Measurements from ENCODE around the gene CNIH1.

CNIH1 gene

DNA sequence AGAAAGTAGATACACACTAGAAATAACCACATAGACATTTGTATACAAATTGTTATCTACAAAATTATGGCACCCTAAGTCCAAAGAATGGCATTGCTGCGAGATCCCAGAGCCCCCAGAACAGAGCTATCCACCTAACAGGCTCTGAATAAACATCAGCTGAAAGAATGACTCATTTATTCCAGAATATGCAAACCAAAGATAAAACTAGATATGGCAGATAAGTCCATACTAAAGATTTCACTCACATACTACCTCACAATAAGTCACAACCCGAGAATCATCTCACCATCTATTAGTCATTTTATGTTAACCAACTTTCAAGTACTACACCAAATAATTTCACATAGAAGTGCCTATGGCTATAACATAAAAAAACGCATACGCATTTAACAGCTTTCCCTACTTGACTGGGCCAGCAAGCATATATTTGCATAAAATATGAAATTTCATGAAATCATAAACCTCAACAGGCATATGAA is 5.6 kb downstream of the CNIH1 start:
- no peak overlapping the region for H3K27ac ChIP-seq (ENCODE audit: low read depth, low read length)

DNA sequence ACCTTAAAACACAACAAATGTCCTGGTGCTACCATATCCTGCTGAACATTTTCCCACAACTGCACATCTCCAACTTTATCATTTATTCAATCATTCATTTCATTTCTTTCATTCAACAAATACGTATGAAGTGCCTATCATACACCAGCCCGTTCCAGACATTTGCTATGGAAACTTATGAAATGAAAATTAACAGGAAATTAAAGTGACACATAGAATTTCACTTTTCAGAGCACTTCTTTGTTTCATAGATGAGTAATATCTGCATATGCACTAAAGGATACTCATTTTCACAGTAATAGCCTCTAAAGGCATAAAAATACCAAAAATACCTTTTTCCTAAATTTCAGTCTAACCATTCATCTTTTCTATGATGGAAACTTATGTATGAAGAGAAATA is 12.6 kb downstream of the CNIH1 start:
- H3K9ac ChIP-seq (ENCODE audit: low read length), result no peak overlapping the region
- peaks cover 29% of the 10 kb centered on the region for H3K79me2 ChIP-seq (ENCODE audit: insufficient read depth, low read length)
- no peak for TF ChIP-seq EZH2phosphoT487 (conservative IDR thresholded peaks at IDR 0.05; ENCODE audit: low read length)
- TF ChIP-seq, protein P1, sequence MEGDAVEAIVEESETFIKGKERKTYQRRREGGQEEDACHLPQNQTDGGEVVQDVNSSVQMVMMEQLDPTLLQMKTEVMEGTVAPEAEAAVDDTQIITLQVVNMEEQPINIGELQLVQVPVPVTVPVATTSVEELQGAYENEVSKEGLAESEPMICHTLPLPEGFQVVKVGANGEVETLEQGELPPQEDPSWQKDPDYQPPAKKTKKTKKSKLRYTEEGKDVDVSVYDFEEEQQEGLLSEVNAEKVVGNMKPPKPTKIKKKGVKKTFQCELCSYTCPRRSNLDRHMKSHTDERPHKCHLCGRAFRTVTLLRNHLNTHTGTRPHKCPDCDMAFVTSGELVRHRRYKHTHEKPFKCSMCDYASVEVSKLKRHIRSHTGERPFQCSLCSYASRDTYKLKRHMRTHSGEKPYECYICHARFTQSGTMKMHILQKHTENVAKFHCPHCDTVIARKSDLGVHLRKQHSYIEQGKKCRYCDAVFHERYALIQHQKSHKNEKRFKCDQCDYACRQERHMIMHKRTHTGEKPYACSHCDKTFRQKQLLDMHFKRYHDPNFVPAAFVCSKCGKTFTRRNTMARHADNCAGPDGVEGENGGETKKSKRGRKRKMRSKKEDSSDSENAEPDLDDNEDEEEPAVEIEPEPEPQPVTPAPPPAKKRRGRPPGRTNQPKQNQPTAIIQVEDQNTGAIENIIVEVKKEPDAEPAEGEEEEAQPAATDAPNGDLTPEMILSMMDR (IDR thresholded peaks at IDR 0.05; ENCODE audit: insufficient read depth, low read length, poor library complexity, severe bottlenecking), result no peak
- H4K20me1 ChIP-seq (ENCODE audit: low read depth, low read length), result peaks cover 4% of the 10 kb centered on the region; the same call in 1 of the 2 replicates
- H3K4me2 ChIP-seq (ENCODE audit: low read depth, low read length, poor library complexity, severe bottlenecking), result no peak overlapping the region
- H3K27me3 ChIP-seq (ENCODE audit: low read length), result no peaks in the 10 kb centered on the region
- no peaks in the 10 kb centered on the region for H3K9me3 ChIP-seq (ENCODE audit: insufficient read depth, low read length)
- H3K9me2 ChIP-seq (replicated peaks; ENCODE audit: insufficient read depth, low read length), result no peaks in the 10 kb centered on the region
- no peak overlapping the region for H3K4me3 ChIP-seq (ENCODE audit: insufficient read depth, low read length, poor library complexity, severe bottlenecking)
- H3K36me3 ChIP-seq (ENCODE audit: low read length), result peaks cover 28% of the 10 kb centered on the region; the same call in 1 of the 2 replicates
- no peak overlapping the region for H2AFZ ChIP-seq (ENCODE audit: low read depth, low read length, severe bottlenecking)
- peaks cover 15% of the 10 kb centered on the region; the same call in 1 of the 2 replicates for H3F3A ChIP-seq (ENCODE audit: insufficient read depth)
- H3K27ac ChIP-seq (ENCODE audit: low read depth, low read length), result no peak overlapping the region

More for the DNA sequence above, 5.6 kb downstream of the CNIH1 start:
- no peaks in the 10 kb centered on the region for H3F3A ChIP-seq (ENCODE audit: insufficient read depth)
- TF ChIP-seq EZH2phosphoT487 (conservative IDR thresholded peaks at IDR 0.05; ENCODE audit: low read length), result no peak
- H3K9me3 ChIP-seq (ENCODE audit: insufficient read depth, low read length), result no peaks in the 10 kb centered on the region
- no peaks in the 10 kb centered on the region for H3K9me2 ChIP-seq (replicated peaks; ENCODE audit: insufficient read depth, low read length)
- H3K79me2 ChIP-seq (ENCODE audit: insufficient read depth, low read length), result peaks cover 99% of the 10 kb centered on the region
- peaks cover 7% of the 10 kb centered on the region for H4K20me1 ChIP-seq (ENCODE audit: low read depth, low read length)
- H3K36me3 ChIP-seq (ENCODE audit: low read length), result peaks cover 13% of the 10 kb centered on the region; the same call in 1 of the 2 replicates
- H3K4me3 ChIP-seq (ENCODE audit: insufficient read depth, low read length, poor library complexity, severe bottlenecking), result no peak overlapping the region
- H3K27me3 ChIP-seq (ENCODE audit: low read length), result no peaks in the 10 kb centered on the region
- H3K4me2 ChIP-seq (ENCODE audit: low read depth, low read length, poor library complexity, severe bottlenecking), result peak overlapping the region; percentile 38
- H2AFZ ChIP-seq (ENCODE audit: low read depth, low read length, severe bottlenecking), result no peak overlapping the region
- H3K9ac ChIP-seq (ENCODE audit: low read length), result no peak overlapping the region

DNA sequence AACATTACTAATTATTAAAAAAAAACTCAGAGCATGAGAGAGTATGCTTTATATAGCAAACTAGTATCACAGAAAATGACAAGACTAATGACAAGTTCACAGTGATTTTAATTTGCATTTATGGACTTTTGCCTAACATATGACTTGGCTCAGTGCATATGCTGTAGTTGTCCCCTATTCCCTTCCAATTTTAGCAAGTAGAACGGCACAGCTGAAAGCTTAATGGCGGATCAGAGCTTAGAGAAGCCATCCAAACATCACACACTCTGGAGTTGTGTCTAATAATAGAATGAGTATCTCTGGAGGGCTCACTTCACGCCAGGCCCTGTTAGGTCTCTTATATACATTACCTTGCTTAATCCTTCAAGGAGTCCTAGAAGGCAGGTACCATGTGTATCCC is 13.3 kb downstream of the CNIH1 start:
- H2AFZ ChIP-seq (ENCODE audit: low read depth, low read length, severe bottlenecking), result no peak overlapping the region
- H3K27ac ChIP-seq (ENCODE audit: low read depth, low read length), result no peak overlapping the region
- TF ChIP-seq EZH2phosphoT487 (conservative IDR thresholded peaks at IDR 0.05; ENCODE audit: low read length), result no peak
- TF ChIP-seq, protein P1 (IDR thresholded peaks at IDR 0.05; ENCODE audit: insufficient read depth, low read length, poor library complexity, severe bottlenecking), result no peak
- H3K4me3 ChIP-seq (ENCODE audit: insufficient read depth, low read length, poor library complexity, severe bottlenecking), result no peak overlapping the region
- H3K9ac ChIP-seq (ENCODE audit: low read length), result no peak overlapping the region
- peaks cover 22% of the 10 kb centered on the region for H3K79me2 ChIP-seq (ENCODE audit: insufficient read depth, low read length)
- peaks cover 28% of the 10 kb centered on the region; the same call in 1 of the 2 replicates for H3K36me3 ChIP-seq (ENCODE audit: low read length)
- no peaks in the 10 kb centered on the region for H3K9me2 ChIP-seq (replicated peaks; ENCODE audit: insufficient read depth, low read length)
- no peaks in the 10 kb centered on the region for H3K27me3 ChIP-seq (ENCODE audit: low read length)
- no peak overlapping the region for H3K4me2 ChIP-seq (ENCODE audit: low read depth, low read length, poor library complexity, severe bottlenecking)
- H3K9me3 ChIP-seq (ENCODE audit: insufficient read depth, low read length), result no peaks in the 10 kb centered on the region
- peaks cover 15% of the 10 kb centered on the region; the same call in 1 of the 2 replicates for H3F3A ChIP-seq (ENCODE audit: insufficient read depth)
- H4K20me1 ChIP-seq (ENCODE audit: low read depth, low read length), result no peaks in the 10 kb centered on the region

DNA sequence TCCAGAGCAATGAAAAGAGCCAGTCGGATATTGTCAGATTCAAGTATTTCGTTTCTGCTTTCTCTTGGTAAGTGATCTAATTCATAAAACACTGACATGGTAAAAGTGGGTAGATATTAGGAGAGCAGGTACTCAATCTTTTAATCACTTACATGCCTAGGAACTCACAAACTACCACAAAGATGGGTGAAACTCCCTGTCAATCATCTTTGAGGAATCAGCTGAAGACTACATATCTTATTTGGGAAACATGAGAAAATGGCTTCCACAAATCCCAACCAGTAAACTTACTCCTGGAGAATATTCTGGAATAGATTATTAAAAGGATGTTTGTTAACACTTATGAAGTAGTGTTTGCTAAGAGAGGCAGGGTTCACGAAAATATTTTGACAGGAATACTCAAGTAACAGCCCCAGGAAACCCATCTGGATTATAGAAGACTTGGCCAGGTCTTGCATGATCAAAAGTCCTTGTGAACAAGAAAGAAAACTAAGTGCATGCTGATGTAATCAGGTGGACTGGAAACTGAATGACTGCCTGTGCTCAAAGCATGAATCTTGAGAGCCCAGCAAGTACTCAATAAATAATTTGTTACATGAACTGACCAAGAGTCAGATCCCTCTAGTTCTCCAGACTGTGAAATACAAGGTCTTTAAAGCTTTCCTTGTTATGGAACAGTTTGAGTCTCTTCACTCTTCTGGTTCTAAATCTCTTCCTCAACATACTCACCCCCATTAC is 15.5 kb downstream of the CNIH1 start:
- Histone ChIP-seq H3F3A (ENCODE audit: insufficient read depth) (peaks cover 21% of the 10 kb centered on the region), H3K27me3 (ENCODE audit: low read length) (no peaks in the 10 kb centered on the region), H3K9me2 (replicated peaks; ENCODE audit: insufficient read depth, low read length) (no peaks in the 10 kb centered on the region), H3K79me2 (ENCODE audit: insufficient read depth, low read length) (0 out of 2 replicates have a peak, but pooled peaks cover 2% of the 10 kb centered on the region), H3K9ac (ENCODE audit: low read length) (no peak overlapping the region), H3K27ac (ENCODE audit: low read depth, low read length) (no peak overlapping the region), H3K4me3 (ENCODE audit: insufficient read depth, low read length, poor library complexity, severe bottlenecking) (no peak overlapping the region), H2AFZ (ENCODE audit: low read depth, low read length, severe bottlenecking) (no peak overlapping the region), H3K9me3 (ENCODE audit: insufficient read depth, low read length) (no peaks in the 10 kb centered on the region), H3K36me3 (ENCODE audit: low read length) (peaks cover 20% of the 10 kb centered on the region; the same call in 1 of the 2 replicates), H3K4me2 (ENCODE audit: low read depth, low read length, poor library complexity, severe bottlenecking) (no peak overlapping the region), H4K20me1 (ENCODE audit: low read depth, low read length) (no peaks in the 10 kb centered on the region)
- no peak for TF ChIP-seq EZH2phosphoT487 (conservative IDR thresholded peaks at IDR 0.05; ENCODE audit: low read length)
- TF ChIP-seq, protein P1 (IDR thresholded peaks at IDR 0.05; ENCODE audit: insufficient read depth, low read length, poor library complexity, severe bottlenecking), result no peak

All from SU-DHL-6 (cell line).